AML-193 (cell line): ENCODE results near the gene AOAH.
A peak's percentile ranks its signal among the peaks of the same experiment; 100 is the strongest.

Experiments used
- DNase-seq, 2 experiments: peaks; one replicate each; lab custom pipeline; 2025; lab: John Stamatoyannopoulos, UW

The AOAH gene

GRCh38 chr7:36692456-36692855 lies 31.8 kb downstream of the AOAH start:
- no peak for DNase-seq

DNA sequence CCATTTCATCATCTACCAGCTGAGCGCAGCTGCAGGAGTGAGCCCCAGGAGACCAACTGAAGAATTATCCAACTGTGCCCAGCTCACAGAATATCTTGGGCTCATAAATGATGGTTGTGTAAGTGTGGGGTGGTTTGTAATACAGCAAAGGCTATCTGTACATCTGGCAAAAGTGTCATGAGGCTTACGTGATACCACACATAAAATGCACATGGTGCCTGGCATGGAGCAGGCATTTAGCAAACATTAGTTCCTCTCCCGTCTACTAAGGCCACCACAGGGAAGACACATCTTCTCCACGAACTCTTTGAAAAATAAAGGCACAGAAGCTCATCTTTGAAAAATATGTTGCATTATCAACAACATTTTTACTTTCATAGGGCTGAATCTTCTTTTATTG lies 32.3 kb downstream of the AOAH start:
- DNase-seq: no peak

DNA sequence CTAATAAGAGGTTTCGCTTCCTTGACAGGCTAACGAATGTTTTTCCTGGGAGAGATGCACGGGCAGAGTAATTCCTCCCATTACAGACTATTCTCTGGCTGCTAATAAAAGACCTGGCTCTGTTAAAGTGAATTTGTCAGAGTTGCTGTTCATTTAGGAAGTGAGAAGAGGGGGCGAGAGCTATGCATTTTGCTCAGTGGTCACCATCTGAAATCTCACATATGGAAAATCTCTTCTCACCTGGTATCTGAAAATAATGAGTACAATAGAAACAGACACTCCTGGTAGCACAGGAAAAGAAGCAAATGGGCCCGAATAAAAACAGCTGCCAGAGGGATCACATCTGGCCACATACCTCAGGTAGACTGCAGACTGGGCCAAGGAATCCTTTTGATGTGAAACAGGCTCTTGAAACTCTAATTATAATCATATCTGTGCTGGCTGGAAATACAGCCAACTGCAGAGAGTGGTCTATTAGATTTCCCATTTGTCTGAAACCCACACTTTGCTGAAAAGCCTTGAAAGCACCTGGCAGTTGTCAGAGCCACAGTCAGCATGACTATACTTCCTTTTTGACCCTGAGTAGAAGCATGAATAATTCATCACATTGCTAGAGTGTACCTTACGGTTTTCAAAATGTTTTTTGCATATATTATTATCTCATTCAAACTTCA lies 33.6 kb downstream of the AOAH start:
- DNase-seq: no peak

GRCh38 chr7:36690041-36690440 lies 34.3 kb downstream of the AOAH start:
- no peak for DNase-seq

DNA sequence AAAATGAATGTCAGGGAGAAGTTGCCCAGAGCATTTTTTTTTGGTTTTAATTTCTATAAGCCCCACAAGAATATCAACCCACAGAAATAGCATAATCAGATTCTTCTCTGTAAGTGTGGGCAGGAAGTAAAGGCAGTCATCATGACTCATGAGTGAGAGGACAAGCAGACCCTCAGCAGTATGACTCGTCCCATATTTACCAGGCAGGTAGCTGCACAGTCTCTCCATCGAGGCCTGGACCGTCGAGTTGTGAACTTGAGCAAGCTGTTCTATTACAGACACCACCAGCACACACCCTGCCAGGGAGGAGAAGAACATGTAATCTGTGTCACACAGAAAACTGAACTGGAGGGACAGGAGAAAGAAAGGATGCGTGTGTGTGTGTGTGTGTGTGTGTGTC lies 37.8 kb downstream of the AOAH start:
- DNase-seq: no peak

GRCh38 chr7:36684954-36685353 lies 39.3 kb downstream of the AOAH start:
- DNase-seq: no peak

DNA sequence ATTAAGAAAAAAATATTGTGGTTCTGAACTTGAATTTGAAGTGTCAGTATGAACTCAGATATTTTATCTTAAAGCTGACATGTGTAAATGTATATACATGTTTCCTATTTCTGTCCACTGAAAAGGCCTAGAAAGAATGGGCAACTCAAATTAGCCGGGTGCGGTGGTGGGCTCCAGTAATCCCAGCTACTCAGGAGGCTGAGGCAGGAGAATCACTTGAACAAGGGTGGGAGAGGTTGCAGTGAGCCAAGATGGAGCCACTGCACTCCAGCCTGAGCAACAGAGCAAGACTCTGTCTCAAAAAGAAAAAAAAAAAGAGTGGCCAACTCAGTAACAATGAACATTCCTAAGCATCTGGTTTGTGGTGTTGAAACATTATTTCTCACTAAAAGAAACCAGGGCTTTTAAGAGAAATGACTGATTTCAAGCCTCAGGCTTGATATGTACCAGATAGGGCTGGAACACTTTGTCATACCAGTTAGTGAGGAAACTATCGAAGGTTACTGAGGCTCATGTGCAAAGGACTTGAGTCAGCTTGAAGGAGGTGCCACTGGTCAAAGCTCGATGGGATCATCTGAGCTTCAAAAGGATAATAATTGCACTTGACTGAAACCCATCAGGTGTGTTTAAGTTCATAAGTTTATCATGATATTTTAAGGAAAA lies 40.5 kb downstream of the AOAH start:
- no peak for DNase-seq

DNA sequence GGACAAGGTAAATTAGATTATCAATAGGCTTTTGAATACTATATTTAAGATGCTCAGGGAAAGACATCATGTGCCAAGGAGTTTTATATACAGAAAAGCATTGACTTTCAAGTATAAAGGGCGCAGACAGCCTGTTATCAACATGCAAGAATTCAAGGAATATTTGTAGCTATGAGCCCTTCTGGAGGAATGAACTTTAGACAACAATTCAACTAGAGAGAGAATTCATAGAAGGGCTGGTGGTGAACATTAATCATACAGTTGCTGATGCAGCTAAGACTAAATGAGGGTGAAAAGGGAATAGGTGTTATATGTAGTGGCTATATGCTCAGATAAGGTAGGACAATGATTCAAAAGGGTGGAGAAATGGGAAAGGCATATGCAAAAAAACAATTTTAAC lies 41.2 kb downstream of the AOAH start:
- no peak for DNase-seq

GRCh38 chr7:36682102-36682501 lies 42.2 kb downstream of the AOAH start:
- no peak for DNase-seq

DNA sequence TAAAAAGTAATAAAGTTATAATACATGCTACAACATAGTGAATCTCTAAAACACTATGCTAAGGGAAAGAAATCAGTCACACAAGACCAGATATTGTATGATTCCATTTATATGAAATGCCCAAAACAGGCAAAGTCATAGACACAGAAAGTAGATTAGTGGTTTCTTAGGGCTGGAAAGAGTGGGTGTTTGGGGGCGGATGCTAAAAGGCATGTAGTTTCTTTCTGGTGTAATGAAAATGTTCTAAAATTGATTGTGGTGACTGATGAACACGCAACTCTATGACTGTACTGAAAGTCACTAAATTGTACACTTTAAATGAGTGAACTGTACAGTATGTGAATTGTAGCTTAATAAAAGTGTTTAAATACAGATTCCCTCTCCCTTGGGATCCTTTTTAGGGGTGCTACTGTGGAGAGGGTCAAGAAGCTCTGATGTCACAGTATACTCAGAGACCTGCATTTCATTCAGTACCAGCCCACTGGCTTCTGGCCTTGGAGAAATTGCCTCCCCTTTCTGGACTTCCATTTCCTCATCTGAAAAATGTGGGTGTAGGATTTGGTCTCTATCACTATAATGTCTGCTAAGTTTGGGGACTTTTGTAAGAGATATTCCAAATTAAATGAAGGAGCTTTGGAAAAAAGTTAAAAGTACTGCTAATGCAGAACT lies 46.4 kb downstream of the AOAH start:
- DNase-seq: no peak

- DNase-seq: no peak
Measured at GRCh38 chr7:36673703-36674102, 50.6 kb downstream of the AOAH start.

GRCh38 chr7:36671432-36671829 lies 52.9 kb downstream of the AOAH start:
- no peak for DNase-seq

- peak; percentile 52 to 75 for DNase-seq
Measured at GRCh38 chr7:36670585-36671431, 53.5 kb downstream of the AOAH start.

DNA sequence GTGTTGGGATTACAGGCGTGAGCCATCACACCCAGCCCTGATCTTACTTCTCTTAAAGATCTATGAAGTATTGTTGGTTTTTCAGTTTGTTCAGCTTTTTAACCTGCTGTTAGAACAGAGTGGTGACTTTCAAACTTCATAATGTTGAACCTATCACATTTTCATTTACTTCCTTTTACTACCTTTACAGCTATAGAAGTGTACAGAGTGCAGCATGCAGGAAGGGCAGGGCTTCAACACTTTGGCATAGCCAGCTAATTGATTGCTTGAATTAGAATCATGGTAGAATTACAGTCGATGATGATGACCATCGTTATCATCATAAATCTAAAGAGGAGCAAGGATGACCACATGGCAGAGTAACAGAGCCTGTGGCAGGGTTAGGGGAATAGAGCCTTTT lies 55.5 kb downstream of the AOAH start:
- DNase-seq: no peak

DNA sequence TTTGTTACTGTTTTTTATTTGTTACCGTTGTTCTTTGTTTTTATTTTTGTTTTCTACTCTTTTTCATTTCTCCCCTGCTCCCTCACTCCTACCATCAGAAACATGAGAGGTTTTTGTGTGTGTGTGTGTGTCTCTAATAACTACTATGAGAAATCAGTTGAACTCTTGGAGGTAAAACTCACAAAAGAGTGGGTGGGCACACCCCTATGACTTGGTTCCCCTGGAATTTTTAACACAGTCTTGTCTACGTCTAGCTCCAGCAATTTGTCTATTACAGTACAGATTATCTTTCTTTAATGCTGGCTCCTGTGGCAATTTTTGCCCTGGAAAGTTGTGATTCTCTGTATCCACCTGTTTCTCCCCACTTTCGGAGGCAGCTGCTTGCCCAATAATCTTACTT lies 56.2 kb downstream of the AOAH start:
- DNase-seq: no peak

GRCh38 chr7:36667007-36667745 lies 57.1 kb downstream of the AOAH start:
- DNase-seq: no peak

GRCh38 chr7:36663481-36663880 lies 60.8 kb downstream of the AOAH start:
- no peak for DNase-seq

DNA sequence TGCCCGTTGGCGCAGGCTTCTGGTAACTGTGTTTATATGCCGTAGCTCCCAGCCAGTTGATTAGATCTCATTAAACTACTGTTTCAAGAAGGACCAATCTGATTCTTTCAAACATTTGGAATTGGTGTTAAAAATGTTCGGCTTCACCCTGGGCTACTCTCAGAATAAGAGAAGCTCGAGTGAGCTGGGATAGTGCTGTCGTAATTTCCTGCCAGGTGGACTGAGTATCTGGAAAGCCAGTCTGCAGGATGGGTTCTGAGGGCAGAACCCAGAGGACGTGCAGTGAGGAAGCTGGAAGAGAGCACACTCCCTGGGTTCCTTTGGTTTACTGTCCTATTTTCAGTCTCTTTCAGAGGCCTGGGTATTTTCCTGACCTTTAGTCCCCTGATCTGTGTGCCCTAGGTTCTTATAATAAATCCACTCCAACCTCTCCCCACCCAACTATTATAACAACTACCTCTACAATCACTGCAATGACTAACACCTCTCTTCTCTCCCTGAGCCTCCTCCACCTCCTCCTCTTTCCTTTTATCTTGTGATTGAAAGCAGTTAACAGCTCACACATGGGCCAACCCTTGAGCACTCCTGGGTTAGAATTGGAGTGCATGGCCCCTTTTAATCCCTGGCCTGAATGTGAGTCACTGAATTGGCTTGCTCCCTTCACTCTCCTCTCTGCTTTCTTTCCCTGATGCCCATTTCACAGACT lies 63.0 kb downstream of the AOAH start:
- no peak for DNase-seq

DNA sequence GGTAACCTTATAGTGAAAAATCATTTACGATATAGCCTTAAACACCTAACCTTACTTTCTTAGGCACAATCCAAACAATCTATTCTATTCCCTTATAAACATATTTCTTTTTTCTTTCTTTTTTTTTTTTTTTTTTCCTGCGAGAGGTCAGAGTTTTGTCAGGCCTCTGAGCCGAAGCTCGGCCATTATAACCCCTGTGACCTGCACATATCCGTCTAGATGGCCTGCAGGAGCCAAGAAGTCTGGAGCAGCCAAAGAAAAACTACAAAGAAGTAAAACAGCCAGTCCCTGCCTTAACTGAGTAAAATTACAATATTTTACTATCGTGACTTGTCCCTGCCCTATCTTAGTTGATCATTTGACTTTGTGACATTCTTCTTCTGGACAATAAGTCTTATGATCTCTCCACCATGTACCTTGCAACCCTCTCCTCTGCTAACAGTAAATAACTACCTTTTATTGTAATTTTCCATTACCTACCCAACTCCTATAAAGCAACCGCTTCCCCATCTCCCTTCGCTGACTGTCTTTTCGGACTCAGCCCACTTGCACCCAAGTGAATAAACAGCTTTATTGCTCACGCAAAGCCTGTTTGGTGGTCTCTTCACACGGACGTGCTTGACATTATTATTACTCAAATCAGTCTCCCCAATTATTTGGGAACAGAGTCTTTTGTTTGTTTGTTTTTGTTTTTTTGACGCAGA lies 64.5 kb downstream of the AOAH start:
- DNase-seq: no peak

DNA sequence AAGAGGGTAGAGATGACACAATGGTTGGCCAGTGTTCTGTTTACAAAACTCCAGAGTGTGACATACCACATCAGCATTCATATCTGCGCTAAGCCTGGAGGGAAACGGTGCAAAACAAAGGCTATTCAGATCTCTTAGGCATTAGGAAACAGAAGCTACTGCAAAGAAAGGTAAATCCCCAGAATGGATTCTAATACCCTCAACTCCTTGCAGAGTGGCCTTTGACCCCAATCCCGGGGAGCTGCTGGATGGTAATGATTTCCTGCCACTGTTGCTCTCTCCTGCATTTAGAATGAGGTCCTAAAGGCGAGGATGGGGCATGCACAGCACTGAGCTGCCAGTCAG lies 65.2 kb downstream of the AOAH start:
- DNase-seq: no peak
